Measurements from ENCODE around the gene STBD1.

GRCh38 chr4:76342803-76343202 lies 36.3 kb downstream of the STBD1 start:
- TF ChIP-seq, protein P1, sequence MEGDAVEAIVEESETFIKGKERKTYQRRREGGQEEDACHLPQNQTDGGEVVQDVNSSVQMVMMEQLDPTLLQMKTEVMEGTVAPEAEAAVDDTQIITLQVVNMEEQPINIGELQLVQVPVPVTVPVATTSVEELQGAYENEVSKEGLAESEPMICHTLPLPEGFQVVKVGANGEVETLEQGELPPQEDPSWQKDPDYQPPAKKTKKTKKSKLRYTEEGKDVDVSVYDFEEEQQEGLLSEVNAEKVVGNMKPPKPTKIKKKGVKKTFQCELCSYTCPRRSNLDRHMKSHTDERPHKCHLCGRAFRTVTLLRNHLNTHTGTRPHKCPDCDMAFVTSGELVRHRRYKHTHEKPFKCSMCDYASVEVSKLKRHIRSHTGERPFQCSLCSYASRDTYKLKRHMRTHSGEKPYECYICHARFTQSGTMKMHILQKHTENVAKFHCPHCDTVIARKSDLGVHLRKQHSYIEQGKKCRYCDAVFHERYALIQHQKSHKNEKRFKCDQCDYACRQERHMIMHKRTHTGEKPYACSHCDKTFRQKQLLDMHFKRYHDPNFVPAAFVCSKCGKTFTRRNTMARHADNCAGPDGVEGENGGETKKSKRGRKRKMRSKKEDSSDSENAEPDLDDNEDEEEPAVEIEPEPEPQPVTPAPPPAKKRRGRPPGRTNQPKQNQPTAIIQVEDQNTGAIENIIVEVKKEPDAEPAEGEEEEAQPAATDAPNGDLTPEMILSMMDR (IDR thresholded peaks at IDR 0.05) = no peak
- TF ChIP-seq EP300 (IDR thresholded peaks at IDR 0.05) (no peak), POLR2A (IDR thresholded peaks at IDR 0.05) (no peak)

All from tibial nerve (tissue), 4 donors.